Measurements from ENCODE around the gene SERPINI1. TPM values are rescaled to one million over a fixed set of nuclear protein-coding genes. Genes with fewer than 3 reads are reported as not detected.

Gene SERPINI1
- total and polyA plus RNA-seq, 2 experiments from 2014 or later = 13.2 to 23.1 TPM

DNA sequence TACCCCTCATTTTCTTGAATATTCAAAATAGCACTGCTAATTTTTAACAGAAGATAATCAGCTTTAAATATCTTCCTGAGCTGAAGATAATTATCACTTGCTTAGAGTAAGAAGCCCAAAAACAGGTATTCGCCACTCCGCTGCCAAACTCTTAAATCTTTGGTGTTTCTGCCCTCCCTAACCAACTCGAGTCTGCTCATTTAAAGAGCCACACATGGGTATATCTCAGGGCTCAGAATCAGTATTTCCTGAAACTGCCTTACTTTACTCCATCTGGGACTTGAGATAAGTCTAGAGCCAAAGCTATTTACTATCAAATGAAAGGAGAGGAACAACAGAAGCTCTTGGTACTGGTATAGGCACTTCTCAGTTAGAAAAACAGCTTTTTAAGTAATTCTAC lies 11.6 kb upstream of the SERPINI1 start:
- peaks cover 69% of the 10 kb centered on the region for H4K20me1 ChIP-seq (ENCODE audit: insufficient read depth, poor library complexity, severe bottlenecking)
- peaks cover 12% of the 10 kb centered on the region for H3K4me1 ChIP-seq (ENCODE audit: insufficient read depth)
- no peak overlapping the region for H2AFZ ChIP-seq
- H3K27me3 ChIP-seq = no peaks in the 10 kb centered on the region
- no peaks in the 10 kb centered on the region for H3K9me2 ChIP-seq (replicated peaks; ENCODE audit: insufficient read depth)
- no peak overlapping the region for H3K4me2 ChIP-seq
- H3K4me3 ChIP-seq = no peak overlapping the region
- no peak overlapping the region for H3K27ac ChIP-seq
- WGBS (ENCODE audit: low lambda C conversion rate, missing lambda C conversion rate) = 83% methylated on average over 3 of the region's 3 CpGs
- peaks cover 99% of the 10 kb centered on the region for H3K79me2 ChIP-seq
- no peaks in the 10 kb centered on the region for H3K36me3 ChIP-seq (replicated peaks; ENCODE audit: insufficient read depth, low read depth)
- no peaks in the 10 kb centered on the region for H3K9me3 ChIP-seq (ENCODE audit: low read depth)
- DNase-seq (ENCODE audit: low spot score) = no peak
- TF ChIP-seq, protein P1, sequence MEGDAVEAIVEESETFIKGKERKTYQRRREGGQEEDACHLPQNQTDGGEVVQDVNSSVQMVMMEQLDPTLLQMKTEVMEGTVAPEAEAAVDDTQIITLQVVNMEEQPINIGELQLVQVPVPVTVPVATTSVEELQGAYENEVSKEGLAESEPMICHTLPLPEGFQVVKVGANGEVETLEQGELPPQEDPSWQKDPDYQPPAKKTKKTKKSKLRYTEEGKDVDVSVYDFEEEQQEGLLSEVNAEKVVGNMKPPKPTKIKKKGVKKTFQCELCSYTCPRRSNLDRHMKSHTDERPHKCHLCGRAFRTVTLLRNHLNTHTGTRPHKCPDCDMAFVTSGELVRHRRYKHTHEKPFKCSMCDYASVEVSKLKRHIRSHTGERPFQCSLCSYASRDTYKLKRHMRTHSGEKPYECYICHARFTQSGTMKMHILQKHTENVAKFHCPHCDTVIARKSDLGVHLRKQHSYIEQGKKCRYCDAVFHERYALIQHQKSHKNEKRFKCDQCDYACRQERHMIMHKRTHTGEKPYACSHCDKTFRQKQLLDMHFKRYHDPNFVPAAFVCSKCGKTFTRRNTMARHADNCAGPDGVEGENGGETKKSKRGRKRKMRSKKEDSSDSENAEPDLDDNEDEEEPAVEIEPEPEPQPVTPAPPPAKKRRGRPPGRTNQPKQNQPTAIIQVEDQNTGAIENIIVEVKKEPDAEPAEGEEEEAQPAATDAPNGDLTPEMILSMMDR (IDR thresholded peaks at IDR 0.05; ENCODE audit: poor library complexity) = no peak
- TF ChIP-seq EZH2phosphoT487 (IDR thresholded peaks at IDR 0.05; ENCODE audit: low read depth, severe bottlenecking, unreplicated experiment) (no peak), EZH2 (IDR thresholded peaks at IDR 0.05; ENCODE audit: borderline replicate concordance) (no peak)

DNA sequence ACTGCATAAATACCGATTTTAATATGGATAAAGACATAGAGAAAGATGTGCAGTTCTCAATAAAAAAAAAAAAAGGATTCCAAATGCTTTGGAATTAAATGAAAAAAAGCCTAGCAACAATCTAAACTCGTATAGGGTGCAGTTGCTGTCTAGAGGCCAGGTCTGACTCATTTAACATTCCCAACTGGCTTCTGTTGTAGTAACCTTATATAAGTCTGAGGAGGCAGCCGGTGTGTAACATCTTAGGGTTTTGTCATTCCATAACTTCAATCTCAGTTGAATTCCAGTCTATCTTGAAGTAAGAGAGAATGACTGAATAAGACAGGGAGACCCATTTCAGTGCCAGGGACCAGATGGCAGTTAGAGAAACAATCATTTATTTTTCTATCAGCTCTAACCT lies 7.3 kb upstream of the SERPINI1 start:
- Histone ChIP-seq H3K4me2 (no peak overlapping the region), H4K20me1 (ENCODE audit: insufficient read depth, poor library complexity, severe bottlenecking) (peaks cover 86% of the 10 kb centered on the region), H3K4me3 (no peak overlapping the region), H3K36me3 (replicated peaks; ENCODE audit: insufficient read depth, low read depth) (no peaks in the 10 kb centered on the region), H3K79me2 (peaks cover 100% of the 10 kb centered on the region), H3K27me3 (no peaks in the 10 kb centered on the region), H3K9me2 (replicated peaks; ENCODE audit: insufficient read depth) (no peaks in the 10 kb centered on the region), H3K4me1 (ENCODE audit: insufficient read depth) (peaks cover 20% of the 10 kb centered on the region), H2AFZ (no peak overlapping the region), H3K9me3 (ENCODE audit: low read depth) (no peaks in the 10 kb centered on the region), H3K27ac (no peak overlapping the region)
- TF ChIP-seq EZH2 (IDR thresholded peaks at IDR 0.05; ENCODE audit: borderline replicate concordance) (no peak), EZH2phosphoT487 (IDR thresholded peaks at IDR 0.05; ENCODE audit: low read depth, severe bottlenecking, unreplicated experiment) (no peak)
- TF ChIP-seq, protein P1 (IDR thresholded peaks at IDR 0.05; ENCODE audit: poor library complexity) = no peak
- peak; percentile 24 for DNase-seq (ENCODE audit: low spot score)
- WGBS (ENCODE audit: low lambda C conversion rate, missing lambda C conversion rate) = 59% methylated on average over 3 of the region's 3 CpGs

DNA sequence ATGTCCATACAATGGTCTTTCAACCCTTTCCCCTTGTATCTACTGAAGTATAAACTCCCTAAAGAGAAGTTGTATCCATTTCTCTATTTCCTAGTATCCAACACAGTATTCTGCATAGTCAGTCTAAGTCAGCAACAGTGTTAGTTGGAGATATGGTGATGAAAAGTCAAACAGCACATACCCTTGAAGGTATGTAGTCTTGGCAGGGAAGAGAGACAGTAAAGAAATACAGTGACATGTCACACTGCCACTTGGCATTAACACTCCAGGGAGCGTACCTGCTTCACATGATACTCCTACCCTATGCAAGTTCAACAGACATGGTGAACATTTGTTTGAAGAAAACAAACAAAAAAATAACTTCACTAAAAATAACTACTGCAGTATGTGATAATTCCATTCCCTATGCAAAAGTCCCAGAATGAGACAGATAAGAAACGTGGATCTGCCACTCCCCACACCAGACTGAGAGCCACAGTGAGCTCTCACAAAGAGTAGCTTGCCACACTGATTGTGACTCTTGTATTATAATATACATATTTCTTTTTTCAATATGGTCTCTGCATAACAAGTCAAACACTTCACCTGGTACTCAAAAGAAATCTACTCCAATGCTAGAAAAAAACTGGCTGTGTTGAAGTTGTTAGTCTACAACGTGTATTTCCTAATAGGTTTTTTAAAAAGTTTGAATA lies 6.7 kb upstream of the SERPINI1 start:
- Histone ChIP-seq H3K4me3 (no peak overlapping the region), H3K4me1 (ENCODE audit: insufficient read depth) (peaks cover 24% of the 10 kb centered on the region), H3K9me2 (replicated peaks; ENCODE audit: insufficient read depth) (no peaks in the 10 kb centered on the region), H3K27me3 (no peaks in the 10 kb centered on the region), H2AFZ (no peak overlapping the region), H3K36me3 (replicated peaks; ENCODE audit: insufficient read depth, low read depth) (no peaks in the 10 kb centered on the region), H3K79me2 (peaks cover 100% of the 10 kb centered on the region), H4K20me1 (ENCODE audit: insufficient read depth, poor library complexity, severe bottlenecking) (peaks cover 80% of the 10 kb centered on the region), H3K9me3 (ENCODE audit: low read depth) (no peaks in the 10 kb centered on the region), H3K4me2 (no peak overlapping the region), H3K27ac (no peak overlapping the region)
- no peak for TF ChIP-seq EZH2 (IDR thresholded peaks at IDR 0.05; ENCODE audit: borderline replicate concordance)
- no peak for DNase-seq (ENCODE audit: low spot score)
- WGBS (ENCODE audit: low lambda C conversion rate, missing lambda C conversion rate) = 78% methylated on average over 3 of the region's 3 CpGs

DNA sequence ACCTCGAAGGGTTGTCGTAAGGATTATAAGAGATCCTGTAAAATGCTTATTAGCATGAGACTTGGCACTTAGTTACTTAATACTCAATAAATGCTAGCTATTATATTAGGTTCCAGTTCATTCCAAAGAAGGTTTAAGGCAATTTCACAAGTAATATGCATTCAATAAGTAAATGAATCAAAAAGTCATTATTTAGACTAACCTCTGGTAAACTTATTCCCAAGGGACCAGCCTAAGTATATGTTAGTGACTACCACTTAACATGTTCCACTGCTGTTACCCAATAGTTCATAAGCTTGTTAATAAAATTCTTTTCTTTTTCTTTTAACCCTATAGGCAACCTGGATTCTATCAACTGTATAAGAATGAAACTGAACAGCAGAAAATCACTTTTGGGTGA lies 5.9 kb upstream of the SERPINI1 start:
- Histone ChIP-seq H3K36me3 (replicated peaks; ENCODE audit: insufficient read depth, low read depth) (no peaks in the 10 kb centered on the region), H3K4me3 (no peak overlapping the region), H4K20me1 (ENCODE audit: insufficient read depth, poor library complexity, severe bottlenecking) (peaks cover 74% of the 10 kb centered on the region), H3K4me2 (no peak overlapping the region), H2AFZ (no peak overlapping the region), H3K4me1 (ENCODE audit: insufficient read depth) (peaks cover 24% of the 10 kb centered on the region), H3K9me3 (ENCODE audit: low read depth) (no peaks in the 10 kb centered on the region), H3K27me3 (no peaks in the 10 kb centered on the region), H3K79me2 (peaks cover 98% of the 10 kb centered on the region), H3K9me2 (replicated peaks; ENCODE audit: insufficient read depth) (no peaks in the 10 kb centered on the region), H3K27ac (no peak overlapping the region)
- WGBS (ENCODE audit: low lambda C conversion rate, missing lambda C conversion rate) = 63% methylated on average over 2 of the region's 2 CpGs
- no peak for TF ChIP-seq EZH2 (IDR thresholded peaks at IDR 0.05; ENCODE audit: borderline replicate concordance)
- TF ChIP-seq EZH2phosphoT487 (IDR thresholded peaks at IDR 0.05; ENCODE audit: low read depth, severe bottlenecking, unreplicated experiment) = no peak
- TF ChIP-seq, protein P1 (IDR thresholded peaks at IDR 0.05; ENCODE audit: poor library complexity) = no peak
- no peak for DNase-seq (ENCODE audit: low spot score)

All from hepatocyte (in vitro differentiated cells).